NCI-H2107 (cell line): ENCODE results near the gene TOP3A.
"Not testable (repeated sequence)": the region's sequence is repeated elsewhere in the genome, so short reads cannot be mapped to it uniquely, and the experiment has no call there.

Experiments
- DNase-seq: peaks from one replicate; lab custom pipeline; 2025; lab: John Stamatoyannopoulos, UW

The TOP3A gene

GRCh38 chr17:18323507-18324139 lies 8.8 kb upstream of the TOP3A start:
- DNase-seq, result no peak

- DNase-seq, result no peak
Measured at GRCh38 chr17:18323007-18323406, 8.2 kb upstream of the TOP3A start.

- DNase-seq, result no peak
Measured at GRCh38 chr17:18322522-18322921, 7.7 kb upstream of the TOP3A start.

GRCh38 chr17:18321309-18321708 lies 6.5 kb upstream of the TOP3A start:
- no peak for DNase-seq

- no peak for DNase-seq
Measured at GRCh38 chr17:18320301-18320700, 5.5 kb upstream of the TOP3A start.

- DNase-seq, result no peak
Measured at GRCh38 chr17:18319604-18320256, 4.9 kb upstream of the TOP3A start.

- no peak for DNase-seq
Measured at GRCh38 chr17:18318771-18319450, 4.1 kb upstream of the TOP3A start.

GRCh38 chr17:18318117-18318516 lies 3.3 kb upstream of the TOP3A start:
- no peak for DNase-seq

GRCh38 chr17:18315961-18316360 lies 1.2 kb upstream of the TOP3A start:
- no peak for DNase-seq

- no peak for DNase-seq
Measured at GRCh38 chr17:18315562-18315922, 748 bp upstream of the TOP3A start.

GRCh38 chr17:18314059-18314730 lies 599 bp downstream of the TOP3A start:
- DNase-seq, result no peak

GRCh38 chr17:18309202-18309601 lies 5.6 kb downstream of the TOP3A start:
- no peak for DNase-seq

- not testable (repeated sequence) for DNase-seq
Measured at GRCh38 chr17:18303206-18303605, 11.6 kb downstream of the TOP3A start.

- no peak for DNase-seq
Measured at GRCh38 chr17:18300725-18301480, 13.9 kb downstream of the TOP3A start.

- not testable (repeated sequence) for DNase-seq
Measured at GRCh38 chr17:18298061-18298460, 16.7 kb downstream of the TOP3A start.

GRCh38 chr17:18291718-18292540 lies 22.9 kb downstream of the TOP3A start:
- DNase-seq, result no peak

GRCh38 chr17:18285296-18285695 lies 29.5 kb downstream of the TOP3A start:
- no peak for DNase-seq

GRCh38 chr17:18281788-18282187 lies 33.0 kb downstream of the TOP3A start:
- no peak for DNase-seq

- DNase-seq, result no peak
Measured at GRCh38 chr17:18280766-18281371, 33.9 kb downstream of the TOP3A start.

GRCh38 chr17:18280249-18280648 lies 34.5 kb downstream of the TOP3A start:
- no peak for DNase-seq

- no peak for DNase-seq
Measured at GRCh38 chr17:18278867-18279266, 35.9 kb downstream of the TOP3A start.
